ENCODE data around the gene SLC9C2. TPM values are rescaled to one million over a fixed set of nuclear protein-coding genes. Genes with fewer than 3 reads are reported as not detected.
"Not testable (repeated sequence)": the region's sequence is repeated elsewhere in the genome, so short reads cannot be mapped to it uniquely, and the experiment has no call there.

Gene SLC9C2
- total RNA-seq, 1 donor = not detected

DNA sequence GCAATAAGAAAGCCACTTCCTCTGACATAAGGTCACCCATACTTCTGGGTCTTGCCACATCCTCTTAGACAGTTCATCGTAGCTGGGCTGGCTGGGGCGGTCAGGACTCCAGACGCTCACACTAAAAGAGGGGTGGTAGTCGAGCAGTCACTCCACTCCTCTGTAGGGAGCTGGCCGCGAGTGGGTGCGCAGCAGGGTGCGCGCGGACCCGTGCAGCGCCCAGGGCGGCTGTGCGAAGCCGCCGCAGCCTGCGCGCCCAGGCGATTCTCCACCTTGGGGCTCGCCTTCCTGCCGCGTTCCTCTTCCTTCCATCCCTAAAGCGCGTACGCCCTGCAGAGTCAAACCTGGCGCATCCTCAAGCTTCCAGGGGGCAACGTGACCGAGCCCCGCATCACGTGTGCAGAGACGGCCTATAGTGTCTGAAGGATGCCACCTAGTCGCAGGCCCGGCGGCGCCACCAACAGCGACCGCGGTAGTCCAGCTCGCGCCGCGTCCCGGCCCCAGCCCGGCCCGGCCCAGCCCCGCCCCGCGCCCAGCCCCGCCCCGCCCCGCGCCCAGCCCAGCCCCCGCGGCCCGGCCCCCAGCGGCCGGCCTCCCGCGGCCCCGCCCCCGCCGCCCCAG is 126.1 kb downstream of the SLC9C2 start:
- TF ChIP-seq, protein P1, sequence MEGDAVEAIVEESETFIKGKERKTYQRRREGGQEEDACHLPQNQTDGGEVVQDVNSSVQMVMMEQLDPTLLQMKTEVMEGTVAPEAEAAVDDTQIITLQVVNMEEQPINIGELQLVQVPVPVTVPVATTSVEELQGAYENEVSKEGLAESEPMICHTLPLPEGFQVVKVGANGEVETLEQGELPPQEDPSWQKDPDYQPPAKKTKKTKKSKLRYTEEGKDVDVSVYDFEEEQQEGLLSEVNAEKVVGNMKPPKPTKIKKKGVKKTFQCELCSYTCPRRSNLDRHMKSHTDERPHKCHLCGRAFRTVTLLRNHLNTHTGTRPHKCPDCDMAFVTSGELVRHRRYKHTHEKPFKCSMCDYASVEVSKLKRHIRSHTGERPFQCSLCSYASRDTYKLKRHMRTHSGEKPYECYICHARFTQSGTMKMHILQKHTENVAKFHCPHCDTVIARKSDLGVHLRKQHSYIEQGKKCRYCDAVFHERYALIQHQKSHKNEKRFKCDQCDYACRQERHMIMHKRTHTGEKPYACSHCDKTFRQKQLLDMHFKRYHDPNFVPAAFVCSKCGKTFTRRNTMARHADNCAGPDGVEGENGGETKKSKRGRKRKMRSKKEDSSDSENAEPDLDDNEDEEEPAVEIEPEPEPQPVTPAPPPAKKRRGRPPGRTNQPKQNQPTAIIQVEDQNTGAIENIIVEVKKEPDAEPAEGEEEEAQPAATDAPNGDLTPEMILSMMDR (IDR thresholded peaks at IDR 0.05; ENCODE audit: extremely low read depth, low read depth, low read length) = no peak
- peaks cover 60% of the 10 kb centered on the region for H3K4me1 ChIP-seq (ENCODE audit: insufficient read depth, low read length)
- H3K4me2 ChIP-seq (ENCODE audit: insufficient read depth, low read length) = peak overlapping the region; percentile 95
- no peaks in the 10 kb centered on the region for H3K9me3 ChIP-seq (ENCODE audit: low read depth, low read length)
- H3K36me3 ChIP-seq (ENCODE audit: insufficient read depth, low read length) = peaks cover 23% of the 10 kb centered on the region
- peak overlapping the region; percentile 86 for H3K27ac ChIP-seq (ENCODE audit: low read depth, low read length)
- peak overlapping the region; percentile 89 for H3K4me3 ChIP-seq (ENCODE audit: insufficient read depth, low read length)
- DNase-seq (ENCODE audit: insufficient read length, low spot score, missing footprints) = peak; percentile 96
- no peaks in the 10 kb centered on the region for H3K27me3 ChIP-seq (ENCODE audit: insufficient read depth, low read length)
- peak overlapping the region; percentile 90 for H2AFZ ChIP-seq (ENCODE audit: low read length)
- H3K79me2 ChIP-seq (ENCODE audit: insufficient read depth, low read length) = peaks cover 58% of the 10 kb centered on the region
- peaks cover 13% of the 10 kb centered on the region for H4K20me1 ChIP-seq (ENCODE audit: insufficient read depth, low read length)

DNA sequence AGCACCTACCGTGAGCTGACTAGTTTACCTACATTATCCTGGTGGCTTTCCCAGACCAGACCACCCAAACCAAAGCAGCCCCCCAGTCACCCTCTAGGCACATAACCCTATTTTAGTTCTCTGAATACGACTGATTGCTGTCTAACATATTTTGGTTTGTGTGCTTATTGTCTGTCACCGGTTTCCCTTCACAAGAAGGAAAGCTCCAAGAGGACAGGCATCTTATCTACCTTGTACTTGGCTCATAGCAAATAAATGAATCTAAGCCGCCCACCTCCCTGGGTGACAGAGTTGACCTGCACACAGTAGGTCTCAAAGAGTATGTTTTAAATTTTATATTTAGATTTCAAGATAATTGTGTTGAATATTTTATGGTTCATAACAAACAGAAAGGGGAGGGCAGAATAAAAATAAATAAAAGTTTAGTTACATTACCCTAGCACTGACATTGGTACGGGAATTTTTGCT is 126.6 kb downstream of the SLC9C2 start:
- Histone ChIP-seq H3K4me1 (ENCODE audit: insufficient read depth, low read length) (peaks cover 60% of the 10 kb centered on the region), H3K4me3 (ENCODE audit: insufficient read depth, low read length) (peak overlapping the region; percentile 86), H3K79me2 (ENCODE audit: insufficient read depth, low read length) (peaks cover 53% of the 10 kb centered on the region), H3K9me3 (ENCODE audit: low read depth, low read length) (no peaks in the 10 kb centered on the region), H2AFZ (ENCODE audit: low read length) (peak overlapping the region; percentile 90), H4K20me1 (ENCODE audit: insufficient read depth, low read length) (peaks cover 13% of the 10 kb centered on the region), H3K4me2 (ENCODE audit: insufficient read depth, low read length) (peak overlapping the region; percentile 95), H3K36me3 (ENCODE audit: insufficient read depth, low read length) (peaks cover 17% of the 10 kb centered on the region), H3K27me3 (ENCODE audit: insufficient read depth, low read length) (no peaks in the 10 kb centered on the region), H3K27ac (ENCODE audit: low read depth, low read length) (peak overlapping the region; percentile 86)
- TF ChIP-seq, protein P1 (IDR thresholded peaks at IDR 0.05; ENCODE audit: extremely low read depth, low read depth, low read length) = no peak
- no peak for DNase-seq (ENCODE audit: insufficient read length, low spot score, missing footprints)

DNA sequence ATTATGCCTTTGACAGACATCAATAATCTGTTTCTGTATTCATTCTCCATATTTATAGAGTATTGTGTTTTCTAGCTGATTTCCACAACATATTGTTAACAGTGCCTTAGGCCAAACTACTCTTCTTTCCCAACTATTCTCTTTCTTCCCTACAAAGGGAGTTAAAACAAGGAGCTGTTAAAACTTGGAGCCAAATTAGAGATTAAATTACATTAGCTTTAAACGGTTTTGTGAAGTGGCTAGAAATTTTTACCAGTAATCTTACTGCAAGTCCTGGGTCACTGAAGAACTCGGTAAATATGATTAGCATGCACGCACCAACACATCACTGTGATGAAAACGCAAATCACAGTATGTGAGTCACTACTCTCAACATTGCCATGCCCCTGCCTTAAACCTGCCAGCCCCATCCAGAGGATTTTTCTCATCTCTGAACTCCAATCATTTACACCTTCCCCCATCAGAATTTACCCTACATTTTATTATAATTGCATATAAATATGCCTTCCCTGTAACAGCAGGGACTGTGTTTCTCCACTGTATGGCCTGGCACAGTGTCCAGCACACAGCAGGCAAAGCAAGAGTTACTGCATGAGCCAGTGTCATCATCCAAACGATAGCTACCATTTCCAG is 127.2 kb downstream of the SLC9C2 start:
- Histone ChIP-seq H2AFZ (ENCODE audit: low read length) (peak overlapping the region; percentile 69), H3K36me3 (ENCODE audit: insufficient read depth, low read length) (peaks cover 12% of the 10 kb centered on the region), H3K79me2 (ENCODE audit: insufficient read depth, low read length) (peaks cover 49% of the 10 kb centered on the region), H3K9me3 (ENCODE audit: low read depth, low read length) (no peaks in the 10 kb centered on the region), H3K27me3 (ENCODE audit: insufficient read depth, low read length) (no peaks in the 10 kb centered on the region), H3K4me3 (ENCODE audit: insufficient read depth, low read length) (peak overlapping the region; percentile 86), H3K4me1 (ENCODE audit: insufficient read depth, low read length) (peaks cover 60% of the 10 kb centered on the region), H3K27ac (ENCODE audit: low read depth, low read length) (peak overlapping the region; percentile 86), H3K4me2 (ENCODE audit: insufficient read depth, low read length) (peak overlapping the region; percentile 95), H4K20me1 (ENCODE audit: insufficient read depth, low read length) (peaks cover 13% of the 10 kb centered on the region)
- TF ChIP-seq, protein P1 (IDR thresholded peaks at IDR 0.05; ENCODE audit: extremely low read depth, low read depth, low read length) = no peak
- DNase-seq (ENCODE audit: insufficient read length, low spot score, missing footprints) = peak; percentile 86

DNA sequence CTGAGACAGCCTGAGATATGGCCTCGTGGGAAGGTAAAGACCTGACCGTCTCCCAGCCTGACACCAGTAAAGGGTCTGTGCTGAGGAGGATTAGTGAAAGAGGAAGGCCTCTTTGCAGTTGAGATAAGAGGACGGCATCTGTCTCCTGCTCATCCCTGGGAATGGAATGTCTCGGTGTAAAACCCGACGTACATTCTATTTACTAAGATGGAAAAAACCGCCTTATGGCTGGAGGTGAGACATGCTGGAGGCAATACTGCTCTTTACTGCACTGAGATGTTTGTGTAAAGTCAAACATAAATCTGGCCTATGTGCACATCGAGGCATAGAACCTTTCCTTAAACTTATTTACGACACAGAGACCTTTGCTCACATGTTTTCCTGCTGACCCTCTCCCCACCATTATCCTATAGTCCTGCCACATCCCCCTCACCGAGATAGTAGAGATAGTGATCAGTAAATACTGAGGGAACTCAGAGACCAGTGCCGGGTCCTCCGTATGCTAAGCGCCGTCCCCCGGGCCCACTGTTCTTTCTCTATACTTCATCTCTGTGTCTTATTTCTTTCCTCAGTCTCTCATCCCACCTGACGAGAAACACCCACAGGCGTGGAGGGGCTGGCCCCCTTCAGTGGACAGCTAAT is 128.0 kb downstream of the SLC9C2 start:
- H3K36me3 ChIP-seq (ENCODE audit: insufficient read depth, low read length); H3K9me3 ChIP-seq (ENCODE audit: low read depth, low read length); DNase-seq (ENCODE audit: insufficient read length, low spot score, missing footprints); H3K27me3 ChIP-seq (ENCODE audit: insufficient read depth, low read length): not testable (repeated sequence)
- peak overlapping the region; percentile 49 for H2AFZ ChIP-seq (ENCODE audit: low read length)
- peaks cover 56% of the 10 kb centered on the region for H3K4me1 ChIP-seq (ENCODE audit: insufficient read depth, low read length)
- peaks cover 13% of the 10 kb centered on the region for H4K20me1 ChIP-seq (ENCODE audit: insufficient read depth, low read length)
- H3K79me2 ChIP-seq (ENCODE audit: insufficient read depth, low read length) = peaks cover 42% of the 10 kb centered on the region
- peak overlapping the region; percentile 86 for H3K27ac ChIP-seq (ENCODE audit: low read depth, low read length)
- peak overlapping the region; percentile 86 for H3K4me3 ChIP-seq (ENCODE audit: insufficient read depth, low read length)
- peak overlapping the region; percentile 95 for H3K4me2 ChIP-seq (ENCODE audit: insufficient read depth, low read length)
